ENCODE results near the gene HMGB4. TPM values are rescaled to one million over a fixed set of nuclear protein-coding genes. Genes with fewer than 3 reads are reported as not detected.

HMGB4 gene
- total and polyA plus RNA-seq, 2 of the 4 experiments (the other 2 are of a cell fraction): not detected

GRCh38 chr1:33852711-33853110 lies 11.2 kb upstream of the HMGB4 start:
- H3K27ac ChIP-seq (ENCODE audit: insufficient read depth, low read length): no peak overlapping the region

More at GRCh38 chr1:33852711-33853110, 11.2 kb upstream of the HMGB4 start:
- H3K9me1 ChIP-seq (ENCODE audit: insufficient read depth, low read length): no peaks in the 10 kb centered on the region
- no peaks in the 10 kb centered on the region for H3K79me1 ChIP-seq (ENCODE audit: low read depth in 1 of 2, low read length in 2 of 2)
- no peak overlapping the region for H3K4me3 ChIP-seq (ENCODE audit: insufficient read depth, low read depth, low read length)
- H2AK9ac ChIP-seq (replicated peaks; ENCODE audit: low read depth, low read length, poor library complexity): no peak overlapping the region
- no peak overlapping the region for H4K5ac ChIP-seq (ENCODE audit: low read depth, low read length)
- H3K9me3 ChIP-seq (ENCODE audit: control insufficient read depth, insufficient read depth, low read length): peaks cover 30% of the 10 kb centered on the region
- no peak overlapping the region for H3K56ac ChIP-seq (ENCODE audit: extremely low read depth, insufficient read depth, low read length)
- no peak overlapping the region for H3K18ac ChIP-seq (ENCODE audit: low read depth, low read length)
- BruUV-seq (replicated peaks): no TSS peak
- H3K4me2 ChIP-seq (ENCODE audit: low read depth, low read length): no peak overlapping the region
- POLR2A ChIA-PET (ENCODE audit: unreplicated experiment): no interaction called here
- no peak overlapping the region for H3K9ac ChIP-seq (ENCODE audit: low read depth, low read length)
- no peak overlapping the region for H2AK5ac ChIP-seq (ENCODE audit: low read depth, low read length)
- TF ChIP-seq BHLHE40 (IDR thresholded peaks at IDR 0.05; ENCODE audit: low read depth, low read length) (no peak), RAD21 (IDR thresholded peaks at IDR 0.05; ENCODE audit: low read length) (no peak), MAFK (IDR thresholded peaks at IDR 0.05; ENCODE audit: low read depth, low read length) (no peak), CHD1 (IDR thresholded peaks at IDR 0.05; ENCODE audit: low read depth, low read length) (no peak), FOS (IDR thresholded peaks at IDR 0.05; ENCODE audit: low read depth, low read length) (no peak), MXI1 (IDR thresholded peaks at IDR 0.05; ENCODE audit: borderline replicate concordance, low read depth, low read length) (no peak), CTCF (conservative IDR thresholded peaks at IDR 0.05; ENCODE audit: low read depth, low read length) (no peak), POLR2A (IDR thresholded peaks at IDR 0.05; ENCODE audit: low read depth, low read length) (no peak), NFE2L2 (IDR thresholded peaks at IDR 0.05; ENCODE audit: low read depth, low read length) (no peak), USF2 (IDR thresholded peaks at IDR 0.05; ENCODE audit: low read depth, low read length) (no peak), ELK1 (IDR thresholded peaks at IDR 0.05; ENCODE audit: borderline replicate concordance, low read depth, low read length) (no peak), MAZ (IDR thresholded peaks at IDR 0.05; ENCODE audit: borderline replicate concordance, low read depth, low read length) (no peak), RCOR1 (IDR thresholded peaks at IDR 0.05; ENCODE audit: insufficient replicate concordance, low read length) (no peak), CEBPB (IDR thresholded peaks at IDR 0.05; ENCODE audit: low read depth, low read length) (no peak), RFX5 (IDR thresholded peaks at IDR 0.05; ENCODE audit: low read depth, low read length) (no peak)
- ATAC-seq (ENCODE audit: low read depth): no peak
- H3K36me3 ChIP-seq (ENCODE audit: control insufficient read depth, insufficient read depth, low read length): no peaks in the 10 kb centered on the region
- intact Hi-C loops (cut with micrococcal nuclease): no loop called here
- H2BK5ac ChIP-seq (ENCODE audit: low read depth, low read length, poor library complexity, severe bottlenecking): no peak overlapping the region
- CTCF ChIA-PET: no interaction called here
- H3K14ac ChIP-seq (replicated peaks; ENCODE audit: low read depth, low read length): no peak overlapping the region
- no peaks in the 10 kb centered on the region for H3K27me3 ChIP-seq (ENCODE audit: control insufficient read depth, insufficient read depth, low read length)
- no peak overlapping the region for H2BK120ac ChIP-seq (ENCODE audit: low read depth, low read length)
- H4K8ac ChIP-seq (ENCODE audit: low read depth in 2 of 2, low read length in 2 of 2): no peak overlapping the region
- H2AFZ ChIP-seq (replicated peaks; ENCODE audit: low read length, poor library complexity): no peak overlapping the region
- H4K91ac ChIP-seq (ENCODE audit: insufficient read depth, low read depth, low read length): no peak overlapping the region
- no peak overlapping the region for H2BK15ac ChIP-seq (ENCODE audit: low read depth, low read length)
- DNase-seq: no peak
- dilution Hi-C loops (cut with HindIII; ENCODE audit: low sequenced_read_pairs, unreplicated experiment): no loop called here
- H2BK20ac ChIP-seq (ENCODE audit: low read depth, low read length): no peak overlapping the region
- no peak overlapping the region for H3K23ac ChIP-seq (ENCODE audit: low read depth, low read length)
- no peaks in the 10 kb centered on the region for H4K20me1 ChIP-seq (ENCODE audit: insufficient read depth, low read length)
- in situ Hi-C loops (cut with MboI; ENCODE audit: low sequenced_read_pairs): no loop called here
- no peaks in the 10 kb centered on the region for H3K4me1 ChIP-seq (ENCODE audit: control insufficient read depth, insufficient read depth, low read length)
- no peak overlapping the region for H3K4ac ChIP-seq (ENCODE audit: low read depth, low read length)
